ENCODE results near the gene SVBP. TPM values are rescaled to one million over a fixed set of nuclear protein-coding genes. Genes with fewer than 3 reads are reported as not detected.

Gene SVBP
- total RNA-seq, 2 donors from 2014 or later, result 14.0 to 22.9 TPM

DNA sequence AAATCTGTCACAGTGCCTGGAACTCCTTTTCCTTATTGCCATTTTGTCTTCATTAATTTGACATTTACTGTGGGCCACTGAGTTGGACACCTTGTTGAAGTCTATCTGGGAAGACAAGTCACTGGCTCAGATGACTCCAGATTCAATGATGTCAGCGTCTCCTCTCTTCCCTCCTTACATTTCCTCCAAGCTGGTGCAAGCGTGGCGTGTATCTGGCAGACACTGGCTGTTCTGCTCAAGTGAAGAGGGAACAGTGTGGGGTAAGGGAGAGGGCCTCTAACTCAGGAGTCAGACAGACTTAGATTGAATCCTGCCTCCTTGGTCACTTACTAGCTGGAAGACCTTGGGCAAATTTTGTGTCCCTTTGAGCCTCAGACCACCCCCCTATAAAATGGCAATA is 20.5 kb upstream of the SVBP start:
- TF ChIP-seq, protein P1, sequence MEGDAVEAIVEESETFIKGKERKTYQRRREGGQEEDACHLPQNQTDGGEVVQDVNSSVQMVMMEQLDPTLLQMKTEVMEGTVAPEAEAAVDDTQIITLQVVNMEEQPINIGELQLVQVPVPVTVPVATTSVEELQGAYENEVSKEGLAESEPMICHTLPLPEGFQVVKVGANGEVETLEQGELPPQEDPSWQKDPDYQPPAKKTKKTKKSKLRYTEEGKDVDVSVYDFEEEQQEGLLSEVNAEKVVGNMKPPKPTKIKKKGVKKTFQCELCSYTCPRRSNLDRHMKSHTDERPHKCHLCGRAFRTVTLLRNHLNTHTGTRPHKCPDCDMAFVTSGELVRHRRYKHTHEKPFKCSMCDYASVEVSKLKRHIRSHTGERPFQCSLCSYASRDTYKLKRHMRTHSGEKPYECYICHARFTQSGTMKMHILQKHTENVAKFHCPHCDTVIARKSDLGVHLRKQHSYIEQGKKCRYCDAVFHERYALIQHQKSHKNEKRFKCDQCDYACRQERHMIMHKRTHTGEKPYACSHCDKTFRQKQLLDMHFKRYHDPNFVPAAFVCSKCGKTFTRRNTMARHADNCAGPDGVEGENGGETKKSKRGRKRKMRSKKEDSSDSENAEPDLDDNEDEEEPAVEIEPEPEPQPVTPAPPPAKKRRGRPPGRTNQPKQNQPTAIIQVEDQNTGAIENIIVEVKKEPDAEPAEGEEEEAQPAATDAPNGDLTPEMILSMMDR (IDR thresholded peaks at IDR 0.05), result no peak
- Histone ChIP-seq H3K27me3 (no peaks in the 10 kb centered on the region), H3K36me3 (no peaks in the 10 kb centered on the region), H3K4me3 (no peak overlapping the region), H3K27ac (no peak overlapping the region), H3K9me3 (no peaks in the 10 kb centered on the region), H3K9ac (ENCODE audit: low read depth in 2 of 2, low read length in 2 of 2) (no peak overlapping the region), H3K4me1 (no peaks in the 10 kb centered on the region)
- DNase-seq, result no peak
- intact Hi-C loops (cut with DNase I), result no loop called here

DNA sequence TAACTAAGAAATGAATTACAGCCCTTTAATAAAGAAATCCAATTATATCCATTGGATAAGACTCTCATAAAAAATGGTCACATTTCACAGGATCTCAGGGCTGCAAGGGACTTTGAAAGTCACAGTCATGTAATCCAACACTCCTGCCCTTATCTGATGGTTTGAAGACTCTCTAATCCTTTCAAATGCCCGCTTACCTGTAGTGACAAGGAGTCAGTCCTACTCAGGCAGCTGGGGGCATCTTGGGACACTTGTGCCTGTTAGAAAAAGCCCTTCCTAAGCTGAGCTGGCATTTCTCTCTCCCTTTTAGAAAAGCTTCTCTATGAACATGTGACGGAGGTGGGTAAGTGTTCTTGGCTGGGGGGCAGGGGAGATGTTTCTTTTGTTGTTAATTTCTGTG is 18.2 kb upstream of the SVBP start:
- H3K9ac ChIP-seq (ENCODE audit: low read depth in 2 of 2, low read length in 2 of 2), result no peak overlapping the region
- TF ChIP-seq, protein P1 (IDR thresholded peaks at IDR 0.05), result no peak
- no peak overlapping the region for H3K27ac ChIP-seq
- no peaks in the 10 kb centered on the region for H3K4me1 ChIP-seq
- intact Hi-C loops (cut with DNase I), result no loop called here
- H3K27me3 ChIP-seq, result no peaks in the 10 kb centered on the region
- DNase-seq, result no peak
- H3K9me3 ChIP-seq, result no peaks in the 10 kb centered on the region
- H3K4me3 ChIP-seq, result no peak overlapping the region
- H3K36me3 ChIP-seq, result no peaks in the 10 kb centered on the region

DNA sequence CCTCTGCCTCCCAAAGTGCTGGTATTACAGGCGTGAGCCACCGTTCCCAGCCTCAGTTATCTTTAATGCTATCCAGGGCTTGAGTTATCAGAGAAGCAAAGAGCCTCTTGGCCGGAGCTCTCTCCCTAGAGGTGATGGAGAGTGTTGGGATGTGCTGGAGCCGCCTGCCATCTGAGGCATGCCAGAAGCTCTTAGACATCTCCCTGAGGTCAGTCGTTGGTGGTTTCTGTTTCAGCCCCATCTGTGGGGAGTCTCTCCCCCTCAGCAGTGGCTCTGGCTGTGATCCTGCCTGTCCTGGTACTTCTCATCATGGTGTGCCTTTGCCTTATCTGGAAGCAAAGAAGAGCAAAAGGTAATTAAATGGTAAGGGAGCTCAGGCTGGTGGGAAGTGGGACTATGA is 17.6 kb upstream of the SVBP start:
- TF ChIP-seq, protein P1 (IDR thresholded peaks at IDR 0.05), result no peak

DNA sequence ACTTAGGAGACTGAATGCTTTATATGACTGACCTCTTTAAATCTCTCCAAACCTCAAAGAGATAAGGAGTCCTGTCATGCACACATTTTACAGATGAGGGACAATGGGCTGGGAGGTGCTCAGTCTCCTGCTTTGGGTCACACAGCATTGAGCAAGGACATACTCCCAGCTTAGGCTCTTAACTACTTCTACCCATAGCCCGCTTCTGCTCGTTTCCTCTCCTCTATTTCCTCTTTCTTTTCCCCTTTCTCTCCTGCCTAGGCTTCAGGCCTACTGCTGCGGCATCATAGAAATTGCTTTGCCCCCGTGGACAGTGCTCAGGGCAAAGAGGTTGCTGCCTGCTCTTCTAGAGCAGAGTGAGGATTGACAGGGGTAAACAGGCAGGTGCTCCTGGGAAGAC is 16.8 kb upstream of the SVBP start:
- Histone ChIP-seq H3K4me1 (no peaks in the 10 kb centered on the region), H3K9ac (ENCODE audit: low read depth in 2 of 2, low read length in 2 of 2) (no peak overlapping the region), H3K9me3 (no peaks in the 10 kb centered on the region), H3K4me3 (no peak overlapping the region), H3K27ac (no peak overlapping the region), H3K27me3 (no peaks in the 10 kb centered on the region), H3K36me3 (no peaks in the 10 kb centered on the region)
- no peak for DNase-seq
- intact Hi-C loops (cut with DNase I), result no loop called here
- TF ChIP-seq, protein P1 (IDR thresholded peaks at IDR 0.05), result no peak

More for the DNA sequence above, 17.6 kb upstream of the SVBP start:
- H3K4me3 ChIP-seq, result no peak overlapping the region
- no peak overlapping the region for H3K27ac ChIP-seq
- no peaks in the 10 kb centered on the region for H3K4me1 ChIP-seq
- H3K9ac ChIP-seq (ENCODE audit: low read depth in 2 of 2, low read length in 2 of 2), result no peak overlapping the region
- H3K9me3 ChIP-seq, result no peaks in the 10 kb centered on the region
- H3K36me3 ChIP-seq, result no peaks in the 10 kb centered on the region
- no peak for DNase-seq
- H3K27me3 ChIP-seq, result no peaks in the 10 kb centered on the region
- intact Hi-C loops (cut with DNase I), result no loop called here

DNA sequence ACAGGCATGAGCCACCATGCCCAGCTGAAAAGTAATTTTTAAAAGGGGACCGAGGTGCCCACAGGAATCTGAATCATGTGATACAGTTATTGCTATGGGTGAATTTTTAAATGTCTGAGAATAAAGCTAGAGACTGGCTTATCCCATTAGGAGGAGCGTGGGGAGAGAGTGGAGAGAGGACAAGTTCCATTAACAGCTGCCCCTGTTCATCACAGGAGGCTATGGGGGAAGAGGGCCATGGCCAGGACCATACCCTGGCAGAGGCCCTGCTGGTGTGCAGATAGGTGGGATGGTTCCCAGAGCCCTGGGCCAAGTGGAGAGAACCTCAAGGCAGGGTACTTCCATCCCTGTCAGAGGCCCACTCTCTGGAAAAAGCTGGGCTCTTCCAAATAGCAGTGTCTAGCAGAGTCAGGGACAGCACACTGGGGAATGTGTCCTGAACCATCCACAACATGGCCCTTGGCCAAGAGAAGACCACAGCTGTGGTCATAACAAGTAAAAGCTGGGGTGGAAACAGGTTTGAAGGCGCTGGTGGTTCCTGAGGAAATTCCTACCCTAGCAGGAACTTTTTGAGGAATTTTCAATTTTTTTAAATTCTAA is 15.5 kb upstream of the SVBP start:
- Histone ChIP-seq H3K27me3 (no peaks in the 10 kb centered on the region), H3K27ac (no peak overlapping the region), H3K4me1 (no peaks in the 10 kb centered on the region), H3K9me3 (no peaks in the 10 kb centered on the region), H3K4me3 (no peak overlapping the region), H3K9ac (ENCODE audit: low read depth in 2 of 2, low read length in 2 of 2) (no peak overlapping the region), H3K36me3 (no peaks in the 10 kb centered on the region)
- intact Hi-C loops (cut with DNase I), result no loop called here
- TF ChIP-seq, protein P1 (IDR thresholded peaks at IDR 0.05), result no peak
- DNase-seq, result no peak

Data from colonic mucosa (tissue), 4 donors.